D721Med (cell line): ENCODE results near the gene ELK4.

Source experiments
- DNase-seq: peaks from one replicate; pipeline ENCODE4 v3.0.0; 2011; ENCODE audit warnings: low spot score; ENCODE audit not compliant: insufficient read length
- FAIRE-seq: peaks from 2 replicates; lab custom pipeline; 2011; peaks lifted over from hg19 to GRCh38; lab: Jason Lieb, UNC
- CTCF ChIP-seq: IDR thresholded peaks from 2 replicates; pipeline ENCODE4 v1.5.1; 2012; ENCODE audit warnings: mild to moderate bottlenecking, control low read depth; ENCODE audit not compliant: insufficient read depth; ENCODE audit errors: missing control alignments

The ELK4 gene

GRCh38 chr1:205561501-205562203 is 70.2 kb downstream of the ELK4 start:
- DNase-seq (no peak), FAIRE-seq (no peak)
- no peak for TF ChIP-seq CTCF
